ENCODE results near the gene SLC26A1.

DNA sequence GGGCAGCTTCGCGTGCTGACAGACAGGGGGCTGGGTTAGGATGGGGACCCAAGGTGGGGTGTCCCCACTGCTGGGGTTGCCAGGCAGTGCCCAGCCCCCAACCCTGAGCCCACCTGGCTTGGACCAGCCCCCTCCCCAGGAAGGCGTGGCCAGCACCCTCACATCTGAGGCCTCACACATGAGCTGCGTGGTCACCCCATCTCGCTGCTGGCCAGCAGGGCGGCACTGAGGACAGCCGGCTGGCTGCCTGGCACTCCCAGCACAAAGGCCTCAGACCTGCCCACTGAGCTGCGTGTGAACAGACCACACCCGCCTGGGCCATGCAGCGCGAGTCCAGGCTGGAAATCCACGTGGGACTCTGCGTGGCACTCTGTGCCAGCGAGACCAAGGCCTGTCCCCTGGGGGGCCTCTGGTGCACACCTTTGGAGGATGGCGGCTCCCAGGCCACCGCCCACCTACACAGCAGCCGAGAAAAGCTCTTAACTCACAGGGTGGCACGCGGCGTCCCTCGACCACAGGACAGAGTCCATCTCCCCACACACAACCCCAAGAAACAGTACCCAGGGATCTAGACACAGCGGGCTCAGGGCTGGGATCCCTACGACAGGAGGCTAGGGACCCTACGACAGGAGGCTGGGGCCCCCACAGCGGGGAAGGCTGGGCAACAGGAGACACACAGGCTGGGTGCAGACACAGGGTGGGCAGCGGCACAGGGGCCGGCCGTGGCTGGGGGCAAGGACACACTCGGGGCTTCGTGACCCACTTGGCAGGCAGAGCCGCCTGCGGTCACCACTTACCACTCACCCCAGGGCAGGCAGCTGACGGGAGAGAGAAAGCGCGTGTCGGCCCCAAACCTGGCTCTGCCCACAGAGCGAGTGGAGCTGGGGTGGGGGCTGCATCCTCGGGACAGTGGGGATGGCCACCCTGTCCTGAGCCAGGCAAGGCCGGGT lies 29.7 kb downstream of the SLC26A1 start:
- TF ChIP-seq, protein P1, sequence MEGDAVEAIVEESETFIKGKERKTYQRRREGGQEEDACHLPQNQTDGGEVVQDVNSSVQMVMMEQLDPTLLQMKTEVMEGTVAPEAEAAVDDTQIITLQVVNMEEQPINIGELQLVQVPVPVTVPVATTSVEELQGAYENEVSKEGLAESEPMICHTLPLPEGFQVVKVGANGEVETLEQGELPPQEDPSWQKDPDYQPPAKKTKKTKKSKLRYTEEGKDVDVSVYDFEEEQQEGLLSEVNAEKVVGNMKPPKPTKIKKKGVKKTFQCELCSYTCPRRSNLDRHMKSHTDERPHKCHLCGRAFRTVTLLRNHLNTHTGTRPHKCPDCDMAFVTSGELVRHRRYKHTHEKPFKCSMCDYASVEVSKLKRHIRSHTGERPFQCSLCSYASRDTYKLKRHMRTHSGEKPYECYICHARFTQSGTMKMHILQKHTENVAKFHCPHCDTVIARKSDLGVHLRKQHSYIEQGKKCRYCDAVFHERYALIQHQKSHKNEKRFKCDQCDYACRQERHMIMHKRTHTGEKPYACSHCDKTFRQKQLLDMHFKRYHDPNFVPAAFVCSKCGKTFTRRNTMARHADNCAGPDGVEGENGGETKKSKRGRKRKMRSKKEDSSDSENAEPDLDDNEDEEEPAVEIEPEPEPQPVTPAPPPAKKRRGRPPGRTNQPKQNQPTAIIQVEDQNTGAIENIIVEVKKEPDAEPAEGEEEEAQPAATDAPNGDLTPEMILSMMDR (IDR thresholded peaks at IDR 0.05; ENCODE audit: extremely low read depth in 1 of 2, insufficient read depth in 1 of 2, low read depth in 1 of 2, low read length in 2 of 2): no peak
- TF ChIP-seq EZH2 (IDR thresholded peaks at IDR 0.05; ENCODE audit: borderline replicate concordance, low read depth, low read length, severe bottlenecking) (no peak), POLR2AphosphoS5 (IDR thresholded peaks at IDR 0.05; ENCODE audit: insufficient read depth, low read depth, low read length) (no peak), FOS (IDR thresholded peaks at IDR 0.05; ENCODE audit: borderline replicate concordance, insufficient read depth, low read length) (no peak), MYC (IDR thresholded peaks at IDR 0.05; ENCODE audit: low read depth, low read length) (no peak)

Measured in endothelial cell of umbilical vein (primary cell).